Measurements from ENCODE around the gene TRIM26.
"Not testable (repeated sequence)": the region's sequence is repeated elsewhere in the genome, so short reads cannot be mapped to it uniquely, and the experiment has no call there.

The TRIM26 gene

GRCh38 chr6:30212865-30213666 lies at the start of gene TRIM26:
Gene TRIM26, minus strand, starts transcription at chr6:30213406. Its CDS starts 14,303 bp downstream, at chr6:30199103.
- peaks cover 73% of the 10 kb centered on the region for H3K4me1 ChIP-seq
- TF ChIP-seq Cebpa-rat (IDR thresholded peaks at IDR 0.05), result no peak
- peak within 1 kb of the TSS; percentile 94 for H3K4me2 ChIP-seq
- H3K27me3 ChIP-seq, result no peaks in the 10 kb centered on the region
- H3K9ac ChIP-seq, result peak within 1 kb of the TSS; percentile 95
- no peaks in the 10 kb centered on the region for H3K9me3 ChIP-seq
- peaks cover 47% of the 10 kb centered on the region for H4K20me1 ChIP-seq
- peak within 1 kb of the TSS; percentile 87 for H3K27ac ChIP-seq
- peak within 1 kb of the TSS; percentile 88 for H3K4me3 ChIP-seq
- H3K36me3 ChIP-seq, result no peaks in the 10 kb centered on the region

GRCh38 chr6:30260036-30260504 lies 46.9 kb upstream of the TRIM26 start:
- Histone ChIP-seq H3K27ac (peak overlapping the region; percentile 85), H3K4me2 (peak overlapping the region; percentile 92), H3K4me3 (peak overlapping the region; percentile 94), H3K9ac (peak overlapping the region; percentile 86), H3K36me3 (peaks cover 37% of the 10 kb centered on the region), H3K27me3 (no peaks in the 10 kb centered on the region), H3K9me3 (0 out of 2 replicates have a peak, but pooled peaks cover 2% of the 10 kb centered on the region), H3K4me1 (peaks cover 17% of the 10 kb centered on the region), H4K20me1 (peaks cover 18% of the 10 kb centered on the region; the same call in 1 of the 2 replicates)
- no peak for TF ChIP-seq Cebpa-rat (IDR thresholded peaks at IDR 0.05)

- Histone ChIP-seq H3K27me3 (no peaks in the 10 kb centered on the region), H4K20me1 (peaks cover 18% of the 10 kb centered on the region; the same call in 1 of the 2 replicates), H3K4me3 (peak overlapping the region; percentile 94), H3K9ac (peak overlapping the region; percentile 86), H3K4me2 (peak overlapping the region; percentile 92), H3K36me3 (peaks cover 30% of the 10 kb centered on the region), H3K9me3 (no peaks in the 10 kb centered on the region), H3K4me1 (peaks cover 17% of the 10 kb centered on the region), H3K27ac (peak overlapping the region; percentile 85)
- no peak for TF ChIP-seq Cebpa-rat (IDR thresholded peaks at IDR 0.05)
These were observed 46.2 kb upstream of the TRIM26 start for GRCh38 chr6:30259140-30260035.

GRCh38 chr6:30258204-30258603 lies 45.0 kb upstream of the TRIM26 start:
- Histone ChIP-seq H4K20me1 (peaks cover 18% of the 10 kb centered on the region; the same call in 1 of the 2 replicates), H3K27ac (no peak overlapping the region), H3K36me3 (peaks cover 18% of the 10 kb centered on the region), H3K4me1 (peaks cover 17% of the 10 kb centered on the region), H3K9me3 (no peaks in the 10 kb centered on the region), H3K4me3 (no peak overlapping the region), H3K27me3 (no peaks in the 10 kb centered on the region), H3K4me2 (no peak overlapping the region), H3K9ac (no peak overlapping the region)
- TF ChIP-seq Cebpa-rat (IDR thresholded peaks at IDR 0.05), result no peak

GRCh38 chr6:30252417-30252816 lies 39.2 kb upstream of the TRIM26 start:
- H3K4me1 ChIP-seq, H3K9ac ChIP-seq, H3K4me3 ChIP-seq, H3K27ac ChIP-seq, H4K20me1 ChIP-seq, H3K9me3 ChIP-seq, H3K4me2 ChIP-seq, H3K27me3 ChIP-seq, H3K36me3 ChIP-seq: not testable (repeated sequence)

- no peak overlapping the region for H3K4me3 ChIP-seq
- H3K27me3 ChIP-seq, result no peaks in the 10 kb centered on the region
- no peak overlapping the region for H3K4me2 ChIP-seq
- no peaks in the 10 kb centered on the region for H3K4me1 ChIP-seq
- no peak for TF ChIP-seq Cebpa-rat (IDR thresholded peaks at IDR 0.05)
- no peaks in the 10 kb centered on the region for H3K36me3 ChIP-seq
- H3K9me3 ChIP-seq, result no peaks in the 10 kb centered on the region
- H3K27ac ChIP-seq, result no peak overlapping the region
- no peaks in the 10 kb centered on the region for H4K20me1 ChIP-seq
- no peak overlapping the region for H3K9ac ChIP-seq
These were observed 31.4 kb upstream of the TRIM26 start for GRCh38 chr6:30244560-30244959.

GRCh38 chr6:30238178-30238795 lies 25.1 kb upstream of the TRIM26 start:
- Histone ChIP-seq H3K27ac (no peak overlapping the region), H3K4me3 (no peak overlapping the region), H3K9me3 (no peaks in the 10 kb centered on the region), H3K4me2 (no peak overlapping the region), H3K27me3 (no peaks in the 10 kb centered on the region), H3K36me3 (no peaks in the 10 kb centered on the region), H3K4me1 (no peaks in the 10 kb centered on the region), H3K9ac (no peak overlapping the region), H4K20me1 (no peaks in the 10 kb centered on the region)
- TF ChIP-seq Cebpa-rat (IDR thresholded peaks at IDR 0.05), result no peak

GRCh38 chr6:30234356-30234755 lies 21.1 kb upstream of the TRIM26 start:
- no peaks in the 10 kb centered on the region for H3K9me3 ChIP-seq
- no peak overlapping the region for H3K27ac ChIP-seq
- no peak overlapping the region for H3K4me2 ChIP-seq
- TF ChIP-seq Cebpa-rat (IDR thresholded peaks at IDR 0.05), result no peak
- H3K4me1 ChIP-seq, result peaks cover 19% of the 10 kb centered on the region
- no peaks in the 10 kb centered on the region for H4K20me1 ChIP-seq
- no peak overlapping the region for H3K4me3 ChIP-seq
- H3K27me3 ChIP-seq, result no peaks in the 10 kb centered on the region
- H3K36me3 ChIP-seq, result no peaks in the 10 kb centered on the region
- no peak overlapping the region for H3K9ac ChIP-seq

- no peak overlapping the region for H3K4me3 ChIP-seq
- H3K9me3 ChIP-seq, result no peaks in the 10 kb centered on the region
- peak overlapping the region; percentile 67 for H3K4me2 ChIP-seq
- H3K27ac ChIP-seq, result no peak overlapping the region
- no peak overlapping the region for H3K9ac ChIP-seq
- no peaks in the 10 kb centered on the region for H3K36me3 ChIP-seq
- no peaks in the 10 kb centered on the region for H4K20me1 ChIP-seq
- no peak for TF ChIP-seq Cebpa-rat (IDR thresholded peaks at IDR 0.05)
- H3K27me3 ChIP-seq, result no peaks in the 10 kb centered on the region
- H3K4me1 ChIP-seq, result peaks cover 19% of the 10 kb centered on the region
These were observed 17.9 kb upstream of the TRIM26 start for GRCh38 chr6:30231067-30231466.
